Ovary (tissue), 9 donors: ENCODE measurements around the gene FEZF1. TPM values are rescaled to one million over a fixed set of nuclear protein-coding genes. Genes with fewer than 3 reads are reported as not detected.

Source experiments
- DNase-seq, 5 donors: peaks; one replicate each; pipeline ENCODE4 v3.0.0-alpha.2; 2019 to 2020
- H3K27ac ChIP-seq, 2 donors: fragments of 200-600 bp; one replicate each; pipeline versions ENCODE4 v1.5.1 to v1.8.0; 2019 to 2022
- H3K27me3 ChIP-seq: fragments of 200-600 bp; one replicate; pipeline ENCODE4 v1.8.0; 2022
- H3K36me3 ChIP-seq: fragments of 200-600 bp; sonication (generic); one replicate; pipeline ENCODE4 v1.5.1; 2019
- H3K4me1 ChIP-seq: one replicate; pipeline ENCODE4 v1.8.1; 2013; ENCODE audit warnings: mild to moderate bottlenecking, moderate library complexity; ENCODE audit not compliant: insufficient read depth
- H3K4me3 ChIP-seq: fragments of 200-600 bp; sonication (generic); one replicate; pipeline ENCODE4 v1.5.1; 2017
- H3K9me3 ChIP-seq, 2 donors: fragments of 200-600 bp in 1 of 2; sonication (generic) in 1 of 2; one replicate each; pipeline versions ENCODE4 v1.5.1 to v1.8.1; 2013 to 2019; ENCODE audit warnings: mild to moderate bottlenecking in 1 of 2, moderate library complexity in 1 of 2
- EP300 ChIP-seq: sonication (generic); formaldehyde crosslinking; IDR thresholded peaks from one replicate; pipeline ENCODE4 v1.6.1; 2017; ENCODE audit warnings: antibody characterized with exemption
- POLR2A ChIP-seq: fragments of 450-650 bp; IDR thresholded peaks from one replicate; pipeline ENCODE4 v1.6.1; 2017; ENCODE audit warnings: antibody characterized with exemption, mild to moderate bottlenecking, moderate library complexity
- WGBS, 3 donors: extraction: QIAGEN DNeasy Blood & Tissue Kit in 1 of 3; methylation state at CpG; one replicate each; pipeline versions ENCODE4 v1.1.5 to v1.1.7; 2013 to 2017; 5-methylcytosine and 5-hydroxymethylcytosine counted together
- intact Hi-C, 4 donors: fragments of 100-400 bp; cut with DNase I; formaldehyde crosslinking; loops; one replicate each; pipeline versions ENCODE4 v1.11.0 to v1.15.1; 2022 to 2023
- polyA plus RNA-seq, 2 donors: library from polyadenylated mRNA; stranded (reverse); fragments of 200-250 nt in 1 of 2; fragments of 350-450 nt in 1 of 2; fragmentation: Illumina TruSeq in 1 of 2; extraction: RNeasy Lipid Tissue Mini Kit (QIAGEN cat#74804) in 1 of 2; gene quantifications; one replicate each; pipeline ENCODE4 v1.2.3, GENCODE V29; 2013 to 2014
- total RNA-seq, 7 donors: library from RNA; depleted of rRNA in 2 of 7; stranded (reverse); fragments of >200 nt in 2 of 7; fragmentation: NEBNext Ultra II Directional in 3 of 7; extraction: Animal tissue kit (Norgen Biotek cat#: 25700) in 3 of 7; gene quantifications; one replicate each; pipeline versions ENCODE4 v1.1.0 to v1.2.4, GENCODE V29; 2016 to 2023
- TF ChIP-seq, protein P1 (sequence below), 3 donors: fragments of 450-650 bp in 2 of 3; fragments of 200-600 bp in 1 of 3; IDR thresholded peaks; one replicate each; pipeline versions ENCODE4 v1.5.1 to v1.8.0; 2016 to 2022; ENCODE audit warnings: antibody characterized with exemption in 3 of 3, mild to moderate bottlenecking in 1 of 3
- donor health status: DM: no; HTN: no; CAD: no; lungs with moderate emphysema.
- donor health status: DM: no; HTN: no; CAD: no.
- donor health status: Bipolar disorder and iron deficiency.
- donor health status: DM: yes; HTN: yes; CAD: no.
- donor health status: DM: no; HTN: no; CAD: no.
- donor health status: DM: yes; HTN: yes; CAD: no.

FEZF1 gene
- total and polyA plus RNA-seq, 9 donors: not detected

DNA sequence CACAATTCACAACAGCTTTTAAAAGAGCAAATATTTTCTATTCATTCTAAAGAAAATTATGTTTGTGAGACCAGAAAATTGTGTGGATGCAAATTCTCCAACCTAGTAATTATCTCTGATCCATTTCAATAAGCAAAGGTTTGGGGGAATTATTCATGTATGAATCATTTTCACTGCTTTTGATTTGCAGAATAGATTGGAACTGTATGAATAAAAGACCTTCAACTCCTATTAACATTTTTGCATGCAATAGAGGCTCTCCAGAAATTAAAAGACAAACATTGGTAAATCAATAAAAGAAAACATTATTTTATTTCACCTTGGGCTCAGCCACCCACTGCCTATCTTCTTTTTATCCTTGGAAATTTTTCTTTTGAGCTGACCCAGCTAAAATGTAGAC is 43.5 kb downstream of the FEZF1 start:
- intact Hi-C loops: no loop called here

DNA sequence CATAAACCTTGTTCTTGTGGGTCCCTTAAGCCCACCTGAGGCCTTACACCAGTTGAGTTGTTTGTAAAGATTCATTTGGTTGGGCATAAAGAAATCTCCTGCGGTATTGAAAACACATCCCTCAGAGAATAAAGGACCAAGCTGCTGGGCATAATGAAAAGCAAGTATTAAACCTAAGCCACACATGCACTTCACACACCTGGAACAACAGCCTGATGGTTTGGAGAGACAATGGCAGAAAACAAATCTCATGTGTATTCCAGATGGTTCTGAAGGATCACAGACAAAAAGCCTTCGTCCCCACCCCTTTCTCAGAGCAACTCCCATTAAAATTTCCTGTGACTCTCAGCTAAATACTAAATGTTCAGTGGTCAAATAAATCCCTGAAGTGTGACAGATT is 44.2 kb downstream of the FEZF1 start:
- no peaks in the 10 kb centered on the region for H3K9me3 ChIP-seq
- WGBS, 3 donors: 42 to 47% (median 44%) methylated on average over 2 of the region's 2 CpGs
- no peak overlapping the region for H3K4me3 ChIP-seq
- no peak overlapping the region for H3K27ac ChIP-seq
- intact Hi-C loops: no loop called here
- H3K27me3 ChIP-seq: no peaks in the 10 kb centered on the region
- no peak for TF ChIP-seq EP300
- no peak for TF ChIP-seq POLR2A
- H3K36me3 ChIP-seq: no peaks in the 10 kb centered on the region
- no peaks in the 10 kb centered on the region for H3K4me1 ChIP-seq
- no peak for DNase-seq

More for the DNA sequence above, 43.5 kb downstream of the FEZF1 start:
- TF ChIP-seq POLR2A: no peak
- no peak for TF ChIP-seq EP300
- Histone ChIP-seq H3K27ac (no peak overlapping the region), H3K4me1 (no peaks in the 10 kb centered on the region), H3K36me3 (no peaks in the 10 kb centered on the region), H3K9me3 (no peaks in the 10 kb centered on the region), H3K4me3 (no peak overlapping the region), H3K27me3 (no peaks in the 10 kb centered on the region)
- no peak for DNase-seq

DNA sequence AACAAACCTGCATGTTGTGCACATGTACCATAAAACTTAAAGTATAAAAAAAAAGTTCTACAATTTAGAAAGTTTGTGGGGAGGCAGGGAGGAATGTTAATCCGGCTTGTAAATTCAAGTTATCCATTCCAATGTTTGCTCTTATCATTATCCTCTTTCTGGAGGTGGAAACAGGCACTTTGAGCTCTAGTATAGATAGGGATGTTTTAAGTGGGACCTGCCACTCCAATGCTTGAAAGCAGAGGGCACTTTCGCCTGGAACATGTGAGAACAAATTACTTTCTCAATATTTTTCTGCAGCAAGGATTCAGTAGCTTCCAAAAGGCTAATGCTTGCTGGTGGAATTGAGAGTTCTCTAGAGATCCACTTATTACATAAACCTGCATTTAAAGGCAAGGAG is 45.6 kb downstream of the FEZF1 start:
- Histone ChIP-seq H3K9me3 (no peaks in the 10 kb centered on the region), H3K27ac (no peak overlapping the region), H3K4me3 (no peak overlapping the region), H3K4me1 (no peaks in the 10 kb centered on the region), H3K36me3 (no peaks in the 10 kb centered on the region), H3K27me3 (no peaks in the 10 kb centered on the region)
- whole genome bisulfite sequencing, 3 donors: 59 to 74% (median 64%) methylated on average over 2 of the region's 2 CpGs
- intact Hi-C loops: no loop called here
- DNase-seq: no peak
- TF ChIP-seq EP300 (no peak), POLR2A (no peak)
- TF ChIP-seq, protein P1, sequence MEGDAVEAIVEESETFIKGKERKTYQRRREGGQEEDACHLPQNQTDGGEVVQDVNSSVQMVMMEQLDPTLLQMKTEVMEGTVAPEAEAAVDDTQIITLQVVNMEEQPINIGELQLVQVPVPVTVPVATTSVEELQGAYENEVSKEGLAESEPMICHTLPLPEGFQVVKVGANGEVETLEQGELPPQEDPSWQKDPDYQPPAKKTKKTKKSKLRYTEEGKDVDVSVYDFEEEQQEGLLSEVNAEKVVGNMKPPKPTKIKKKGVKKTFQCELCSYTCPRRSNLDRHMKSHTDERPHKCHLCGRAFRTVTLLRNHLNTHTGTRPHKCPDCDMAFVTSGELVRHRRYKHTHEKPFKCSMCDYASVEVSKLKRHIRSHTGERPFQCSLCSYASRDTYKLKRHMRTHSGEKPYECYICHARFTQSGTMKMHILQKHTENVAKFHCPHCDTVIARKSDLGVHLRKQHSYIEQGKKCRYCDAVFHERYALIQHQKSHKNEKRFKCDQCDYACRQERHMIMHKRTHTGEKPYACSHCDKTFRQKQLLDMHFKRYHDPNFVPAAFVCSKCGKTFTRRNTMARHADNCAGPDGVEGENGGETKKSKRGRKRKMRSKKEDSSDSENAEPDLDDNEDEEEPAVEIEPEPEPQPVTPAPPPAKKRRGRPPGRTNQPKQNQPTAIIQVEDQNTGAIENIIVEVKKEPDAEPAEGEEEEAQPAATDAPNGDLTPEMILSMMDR (IDR thresholded peaks at IDR 0.05): no peak

DNA sequence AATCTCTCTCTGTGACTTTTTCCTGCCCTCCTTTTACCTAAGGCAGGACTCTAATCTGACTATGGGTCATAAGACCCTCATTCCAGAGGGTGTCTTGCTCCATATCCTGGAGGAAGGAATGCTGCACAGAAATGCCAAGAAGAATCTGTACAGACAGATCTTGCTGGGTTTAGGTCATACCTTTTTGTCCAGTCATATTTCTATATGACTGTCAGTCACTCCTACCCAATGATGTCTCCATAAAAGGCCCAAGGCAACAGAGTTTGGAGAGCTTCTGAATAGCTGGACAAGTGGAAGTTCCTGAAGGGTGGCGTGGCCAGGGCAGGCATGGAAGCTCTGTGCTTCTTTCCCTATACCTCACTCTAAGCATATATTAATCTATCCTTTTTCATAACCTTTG is 47.5 kb downstream of the FEZF1 start:
- H3K27ac ChIP-seq: no peak overlapping the region
- H3K9me3 ChIP-seq: no peaks in the 10 kb centered on the region
- WGBS, 3 donors: 71 to 88% (median 86%) methylated on average over 1 of the region's 1 CpG
- no peak for DNase-seq
- no peaks in the 10 kb centered on the region for H3K27me3 ChIP-seq
- no peaks in the 10 kb centered on the region for H3K36me3 ChIP-seq
- TF ChIP-seq POLR2A (no peak), EP300 (no peak)
- TF ChIP-seq, protein P1 (IDR thresholded peaks at IDR 0.05): no peak
- no peak overlapping the region for H3K4me3 ChIP-seq
- intact Hi-C loops: no loop called here
- no peaks in the 10 kb centered on the region for H3K4me1 ChIP-seq

DNA sequence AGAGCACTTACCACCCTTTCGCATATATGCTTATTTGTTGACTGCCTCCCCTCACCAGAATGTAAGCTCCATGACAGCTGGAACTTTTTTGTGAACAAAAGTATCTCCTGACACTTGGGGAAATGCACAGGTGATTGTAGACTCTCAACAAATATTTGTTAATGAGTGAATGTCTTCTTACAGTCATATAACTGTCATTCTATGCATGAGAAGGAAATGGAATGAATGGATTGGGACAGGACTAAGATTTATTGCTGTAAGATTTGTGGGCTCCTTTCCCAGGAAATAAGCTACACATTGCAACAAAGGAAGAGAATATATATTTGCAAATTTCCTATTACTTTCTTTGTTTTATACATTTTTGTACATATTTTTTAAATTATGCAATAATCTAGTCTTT is 48.5 kb downstream of the FEZF1 start:
- H3K9me3 ChIP-seq: no peaks in the 10 kb centered on the region
- H3K4me1 ChIP-seq: no peaks in the 10 kb centered on the region
- no peaks in the 10 kb centered on the region for H3K36me3 ChIP-seq
- TF ChIP-seq, protein P1 (IDR thresholded peaks at IDR 0.05): no peak
- TF ChIP-seq POLR2A (no peak), EP300 (no peak)
- 51 to 63% (median 53%) methylated on average over 1 of the region's 1 CpG for WGBS, 3 donors
- H3K27ac ChIP-seq: no peak overlapping the region
- no peak for DNase-seq
- H3K4me3 ChIP-seq: no peak overlapping the region
- no peaks in the 10 kb centered on the region for H3K27me3 ChIP-seq
- intact Hi-C loops: no loop called here

DNA sequence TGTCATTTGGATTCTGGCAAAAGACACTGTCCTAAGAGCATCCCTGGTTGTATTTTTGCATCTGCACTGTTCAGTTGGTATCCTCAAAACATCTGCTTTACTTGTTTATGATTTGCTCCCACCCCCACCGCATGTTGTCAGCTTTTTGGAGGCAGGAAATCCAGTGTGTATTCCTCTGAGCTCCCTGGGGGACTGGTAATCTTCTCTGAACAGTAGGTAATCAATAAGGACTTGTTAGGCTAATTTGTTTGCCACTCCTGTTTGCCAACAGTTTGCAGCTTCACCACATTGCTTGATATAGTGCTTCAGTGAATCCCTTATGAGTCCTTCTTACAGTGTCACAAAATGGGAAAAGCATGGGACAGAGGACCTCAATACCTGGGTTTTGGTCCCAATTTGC is 49.1 kb downstream of the FEZF1 start:
- intact Hi-C loops: no loop called here
- TF ChIP-seq POLR2A (no peak), EP300 (no peak)
- TF ChIP-seq, protein P1 (IDR thresholded peaks at IDR 0.05): no peak
- H3K4me3 ChIP-seq: no peak overlapping the region
- H3K9me3 ChIP-seq: no peaks in the 10 kb centered on the region
- H3K27me3 ChIP-seq: no peaks in the 10 kb centered on the region
- 0 to 13% (median 5%) methylated on average over 1 of the region's 1 CpG for WGBS, 3 donors
- DNase-seq: no peak
- H3K36me3 ChIP-seq: no peaks in the 10 kb centered on the region
- H3K4me1 ChIP-seq: no peaks in the 10 kb centered on the region
- no peak overlapping the region for H3K27ac ChIP-seq
